GM12878 (cell line): ENCODE measurements around the gene PARP16. TPM values are rescaled to one million over a fixed set of nuclear protein-coding genes. Genes with fewer than 3 reads are reported as not detected.

ENCODE experiments used
- ATAC-seq: fragments of 200-7000 bp; cut with Tn5 transposase; 3 replicates; pipeline ENCODE4 v1.9.1; 2020; ENCODE audit warnings: mild to moderate bottlenecking, moderate library complexity
- BruUV-seq: library from RNA; stranded (reverse); fragments of 400-500 nt; replicated peaks from 2 replicates; lab custom pipeline; 2021; lab: Mats Ljungman, UMichigan
- CTCF ChIA-PET: fragments of 300-600 bp; sonication (Branson Sonifier 250); formaldehyde crosslinking; extraction: SDS; loops from one replicate; lab custom pipeline; 2021; ENCODE audit warnings: inconsistent platforms; lab: Yijun Ruan, JAX
- POLR2A ChIA-PET: fragments of 350-600 bp; formaldehyde crosslinking; extraction: SDS; loops from one replicate; lab custom pipeline; 2021; ENCODE audit warnings: inconsistent platforms; lab: Charles Lee
- RAD21 ChIA-PET: fragments of 300-600 bp; sonication (Branson Sonifier 250); formaldehyde crosslinking; loops from one replicate; lab custom pipeline; 2023; ENCODE audit warnings: antibody characterized with exemption; ENCODE audit not compliant: unreplicated experiment; lab: Charles Lee
- SMC1A ChIA-PET: fragments of 300-600 bp; sonication (Branson Sonifier 250); formaldehyde crosslinking; loops from one replicate; lab custom pipeline; 2023; ENCODE audit not compliant: unreplicated experiment, uncharacterized antibody; lab: Charles Lee
- DNase-seq: peaks from one replicate; pipeline ENCODE4 v3.0.0-alpha.2; 2011; ENCODE audit warnings: low read depth, low spot score
- FAIRE-seq: peaks from 3 replicates; lab custom pipeline; 2011; peaks lifted over from hg19 to GRCh38; lab: Jason Lieb, UNC
- H2AFZ ChIP-seq: 2 replicates; pipeline ENCODE4 v1.6.0; 2011; ENCODE audit warnings: low read depth, low read length, control low read depth; ENCODE audit not compliant: control insufficient read depth
- H3K27ac ChIP-seq: 2 replicates; pipeline ENCODE4 v1.5.1; 2011; ENCODE audit warnings: control low read depth; ENCODE audit not compliant: control insufficient read depth, insufficient read depth
- H3K27me3 ChIP-seq, 2 experiments: replicated peaks in 1 of 2; 2 replicates each; pipeline versions ENCODE4 v1.6.0 to v1.6.1; 2011; ENCODE audit warnings: low read length in 1 of 2; ENCODE audit not compliant: control insufficient read depth in 2 of 2, insufficient read depth in 2 of 2
- H3K36me3 ChIP-seq, 2 experiments: 2 replicates each; pipeline ENCODE4 v1.5.1; 2011; ENCODE audit warnings: low read length in 1 of 2; ENCODE audit not compliant: control insufficient read depth in 2 of 2, insufficient read depth in 2 of 2
- H3K4me1 ChIP-seq: 2 replicates; pipeline ENCODE4 v1.6.1; 2011; ENCODE audit warnings: mild to moderate bottlenecking, low read length, moderate library complexity, mixed read lengths; ENCODE audit not compliant: control insufficient read depth, insufficient read depth
- H3K4me2 ChIP-seq: 2 replicates; pipeline ENCODE4 v1.6.0; 2011; ENCODE audit warnings: control low read depth; ENCODE audit not compliant: control insufficient read depth, insufficient read depth
- H3K4me3 ChIP-seq: fragments of 200-600 bp; sonication (generic); 2 replicates; pipeline ENCODE4 v1.5.1; 2016
- H3K79me2 ChIP-seq: 2 replicates; pipeline ENCODE4 v1.6.0; 2011; ENCODE audit warnings: low read length; ENCODE audit not compliant: control insufficient read depth, insufficient read depth
- H3K9ac ChIP-seq: 2 replicates; pipeline ENCODE4 v1.8.0; 2011; ENCODE audit warnings: low read length, control low read depth, mixed read lengths; ENCODE audit not compliant: control insufficient read depth, insufficient read depth
- H3K9me3 ChIP-seq: replicated peaks from 3 replicates; pipeline ENCODE4 v1.5.1; 2011; ENCODE audit warnings: mild to moderate bottlenecking, low read length; ENCODE audit not compliant: control insufficient read depth, insufficient read depth
- H4K20me1 ChIP-seq: 2 replicates; pipeline ENCODE4 v1.6.0; 2011; ENCODE audit not compliant: control insufficient read depth, insufficient read depth
- BACH1 ChIP-seq: fragments of 450-650 bp; IDR thresholded peaks from 2 replicates; pipeline ENCODE4 v1.6.1; 2017; ENCODE audit warnings: mild to moderate bottlenecking, borderline replicate concordance
- CREM ChIP-seq: IDR thresholded peaks from 2 replicates; pipeline ENCODE4 v1.6.1; 2014; ENCODE audit warnings: antibody characterized with exemption, low read depth
- NBN ChIP-seq: fragments of 450-650 bp; IDR thresholded peaks from 2 replicates; pipeline ENCODE4 v1.6.1; 2016
- NR2C1 ChIP-seq: fragments of 450-650 bp; IDR thresholded peaks from 2 replicates; pipeline ENCODE4 v1.6.1; 2017; ENCODE audit warnings: antibody characterized with exemption, mild to moderate bottlenecking, moderate library complexity
- RAD21 ChIP-seq: IDR thresholded peaks from 2 replicates; pipeline ENCODE4 v1.6.1; 2011; ENCODE audit warnings: mild to moderate bottlenecking, low read depth, low read length, moderate library complexity; ENCODE audit not compliant: insufficient read depth
- RBBP5 ChIP-seq: fragments of 200-600 bp; sonication (generic); conservative IDR thresholded peaks from 2 replicates; pipeline ENCODE4 v1.6.1; 2016
- SMARCA5 ChIP-seq: fragments of 450-650 bp; IDR thresholded peaks from 2 replicates; pipeline ENCODE4 v1.6.1; 2017; ENCODE audit warnings: mild to moderate bottlenecking
- SREBF1 ChIP-seq: IDR thresholded peaks from 2 replicates; pipeline ENCODE4 v1.6.1; 2012; ENCODE audit warnings: mild to moderate bottlenecking, low read length
- STAT1 ChIP-seq: fragments of 450-650 bp; conservative IDR thresholded peaks from 2 replicates; pipeline ENCODE4 v1.6.1; 2014; ENCODE audit warnings: antibody characterized with exemption, mild to moderate bottlenecking
- TBL1XR1 ChIP-seq: IDR thresholded peaks from 2 replicates; pipeline ENCODE4 v1.6.1; 2012; ENCODE audit warnings: low read depth, low read length, improper control_type of control experiment
- WRNIP1 ChIP-seq: IDR thresholded peaks from 2 replicates; pipeline ENCODE4 v1.6.1; 2011; ENCODE audit warnings: low read depth, low read length, improper control_type of control experiment, borderline replicate concordance
- YBX1 ChIP-seq: fragments of 450-650 bp; IDR thresholded peaks from 2 replicates; pipeline ENCODE4 v1.6.1; 2016; ENCODE audit warnings: antibody characterized with exemption
- WGBS: methylation state at CpG from one replicate; pipeline ENCODE4 v1.1.6; 2016; ENCODE audit warnings: low lambda C conversion rate; ENCODE audit not compliant: insufficient replicate concordance, insufficient coverage; ENCODE audit errors: missing lambda C conversion rate; 5-methylcytosine and 5-hydroxymethylcytosine counted together
- in situ Hi-C: fragments of 300-500 bp; cut with MboI; formaldehyde crosslinking; loops from 9 replicates; pipeline ENCODE4 v1.14.3; 2018; ENCODE audit warnings: mixed read lengths
- intact Hi-C: fragments of 100-400 bp; cut with micrococcal nuclease; formaldehyde crosslinking; loops from one replicate; pipeline ENCODE4 v1.14.2; 2022; ENCODE audit not compliant: unreplicated experiment
- polyA plus RNA-seq, 11 experiments: library from polyadenylated mRNA; depleted of rRNA in 4 of 11; unstranded in 6 of 11; stranded (reverse) in 5 of 11; fragments of >200 nt; fragmentation: Nextera tagmentation in 4 of 11; fragmentation: Illumina TruSeq in 1 of 11; extraction: Ambion mirVana in 4 of 11; extraction: Trizol in 1 of 11; gene quantifications; 1 replicate in 1 of 11; 2 replicates in 10 of 11; pipeline versions ENCODE4 v1.2.1 to v1.2.3, GENCODE V29; 2011 to 2016; ENCODE audit warnings: inconsistent platforms in 2 of 11, missing spikeins in 2 of 11, low read depth in 1 of 11
- total RNA-seq, 4 experiments: library from RNA; depleted of rRNA in 3 of 4; stranded (reverse); fragments of >200 nt in 3 of 4; fragmentation: Illumina TruSeq in 1 of 4; extraction: Trizol in 1 of 4; gene quantifications; 2 replicates each; pipeline versions ENCODE4 v1.2.1 to v1.2.3, GENCODE V29; 2013 to 2021
- TF ChIP-seq, protein P1 (sequence below): fragments of 450-650 bp; IDR thresholded peaks from 2 replicates; pipeline ENCODE4 v1.6.1; 2017; ENCODE audit warnings: mild to moderate bottlenecking, moderate library complexity
- TF ChIP-seq, protein P2 (sequence below): IDR thresholded peaks from 2 replicates; pipeline ENCODE4 v1.6.1; 2012; ENCODE audit warnings: low read depth, low read length, improper control_type of control experiment
- TF ChIP-seq, protein P3 (sequence below): fragments of 450-650 bp; formaldehyde crosslinking; IDR thresholded peaks from 2 replicates; pipeline ENCODE4 v1.4.0; 2022; ENCODE audit warnings: mild to moderate bottlenecking, moderate library complexity

PARP16 gene
- total and polyA plus RNA-seq, 10 of the 15 experiments (the other 5 are each of a cell fraction or from before 2014, with no cell fraction given): 4.9 to 15.7 (median 9.9) TPM

DNA sequence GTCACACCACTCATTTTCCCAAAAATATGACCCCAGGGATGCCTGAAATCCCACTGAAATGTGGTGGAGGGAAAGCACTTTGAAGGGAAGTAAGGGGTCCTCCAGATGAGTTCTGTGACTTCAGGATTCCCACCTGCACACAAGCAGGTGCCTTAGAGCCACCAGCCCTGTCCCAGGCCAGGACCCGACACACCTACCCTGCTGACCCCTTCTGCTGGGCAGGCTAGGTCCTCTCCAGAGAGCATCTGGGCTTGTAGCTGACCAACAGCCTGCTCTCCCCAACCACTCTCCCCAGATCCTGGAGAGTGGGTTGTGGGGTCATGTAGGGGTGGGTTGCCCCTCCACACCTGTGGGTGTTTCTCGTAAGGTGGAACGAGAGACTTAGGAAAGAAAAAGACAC lies 60.5 kb downstream of the PARP16 start:
- ChIA-PET CTCF (no interaction called here), POLR2A (no interaction called here), RAD21 (no interaction called here), SMC1A (no interaction called here)
- no TSS peak for BruUV-seq
- in situ Hi-C loops (no loop called here), intact Hi-C loops (no loop called here)
- DNase-seq (no peak), ATAC-seq (no peak), FAIRE-seq (no peak)
- no peaks in the 10 kb centered on the region for H3K9me3 ChIP-seq
- 33% methylated on average over 3 of the region's 3 CpGs for WGBS
- H2AFZ ChIP-seq: no peak overlapping the region
- H3K27ac ChIP-seq: no peak overlapping the region
- H3K4me3 ChIP-seq: no peak overlapping the region
- no peaks in the 10 kb centered on the region for H3K79me2 ChIP-seq
- H3K27me3 ChIP-seq: no peaks in the 10 kb centered on the region
- H3K4me1 ChIP-seq: no peaks in the 10 kb centered on the region
- H3K36me3 ChIP-seq: no peaks in the 10 kb centered on the region
- H3K4me2 ChIP-seq: no peak overlapping the region
- no peak overlapping the region for H3K9ac ChIP-seq
- no peaks in the 10 kb centered on the region for H4K20me1 ChIP-seq
- no peak for TF ChIP-seq NBN
- TF ChIP-seq NR2C1: no peak
- no peak for TF ChIP-seq BACH1
- no peak for TF ChIP-seq CREM
- TF ChIP-seq, protein P1, sequence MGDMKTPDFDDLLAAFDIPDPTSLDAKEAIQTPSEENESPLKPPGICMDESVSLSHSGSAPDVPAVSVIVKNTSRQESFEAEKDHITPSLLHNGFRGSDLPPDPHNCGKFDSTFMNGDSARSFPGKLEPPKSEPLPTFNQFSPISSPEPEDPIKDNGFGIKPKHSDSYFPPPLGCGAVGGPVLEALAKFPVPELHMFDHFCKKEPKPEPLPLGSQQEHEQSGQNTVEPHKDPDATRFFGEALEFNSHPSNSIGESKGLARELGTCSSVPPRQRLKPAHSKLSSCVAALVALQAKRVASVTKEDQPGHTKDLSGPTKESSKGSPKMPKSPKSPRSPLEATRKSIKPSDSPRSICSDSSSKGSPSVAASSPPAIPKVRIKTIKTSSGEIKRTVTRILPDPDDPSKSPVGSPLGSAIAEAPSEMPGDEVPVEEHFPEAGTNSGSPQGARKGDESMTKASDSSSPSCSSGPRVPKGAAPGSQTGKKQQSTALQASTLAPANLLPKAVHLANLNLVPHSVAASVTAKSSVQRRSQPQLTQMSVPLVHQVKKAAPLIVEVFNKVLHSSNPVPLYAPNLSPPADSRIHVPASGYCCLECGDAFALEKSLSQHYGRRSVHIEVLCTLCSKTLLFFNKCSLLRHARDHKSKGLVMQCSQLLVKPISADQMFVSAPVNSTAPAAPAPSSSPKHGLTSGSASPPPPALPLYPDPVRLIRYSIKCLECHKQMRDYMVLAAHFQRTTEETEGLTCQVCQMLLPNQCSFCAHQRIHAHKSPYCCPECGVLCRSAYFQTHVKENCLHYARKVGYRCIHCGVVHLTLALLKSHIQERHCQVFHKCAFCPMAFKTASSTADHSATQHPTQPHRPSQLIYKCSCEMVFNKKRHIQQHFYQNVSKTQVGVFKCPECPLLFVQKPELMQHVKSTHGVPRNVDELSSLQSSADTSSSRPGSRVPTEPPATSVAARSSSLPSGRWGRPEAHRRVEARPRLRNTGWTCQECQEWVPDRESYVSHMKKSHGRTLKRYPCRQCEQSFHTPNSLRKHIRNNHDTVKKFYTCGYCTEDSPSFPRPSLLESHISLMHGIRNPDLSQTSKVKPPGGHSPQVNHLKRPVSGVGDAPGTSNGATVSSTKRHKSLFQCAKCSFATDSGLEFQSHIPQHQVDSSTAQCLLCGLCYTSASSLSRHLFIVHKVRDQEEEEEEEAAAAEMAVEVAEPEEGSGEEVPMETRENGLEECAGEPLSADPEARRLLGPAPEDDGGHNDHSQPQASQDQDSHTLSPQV: no peak
- TF ChIP-seq SMARCA5: no peak
- TF ChIP-seq RBBP5: no peak
- TF ChIP-seq, protein P2, sequence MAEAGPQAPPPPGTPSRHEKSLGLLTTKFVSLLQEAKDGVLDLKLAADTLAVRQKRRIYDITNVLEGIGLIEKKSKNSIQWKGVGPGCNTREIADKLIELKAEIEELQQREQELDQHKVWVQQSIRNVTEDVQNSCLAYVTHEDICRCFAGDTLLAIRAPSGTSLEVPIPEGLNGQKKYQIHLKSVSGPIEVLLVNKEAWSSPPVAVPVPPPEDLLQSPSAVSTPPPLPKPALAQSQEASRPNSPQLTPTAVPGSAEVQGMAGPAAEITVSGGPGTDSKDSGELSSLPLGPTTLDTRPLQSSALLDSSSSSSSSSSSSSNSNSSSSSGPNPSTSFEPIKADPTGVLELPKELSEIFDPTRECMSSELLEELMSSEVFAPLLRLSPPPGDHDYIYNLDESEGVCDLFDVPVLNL: no peak
- no peak for TF ChIP-seq SREBF1
- TF ChIP-seq WRNIP1: no peak
- TF ChIP-seq YBX1: no peak
- TF ChIP-seq, protein P3, sequence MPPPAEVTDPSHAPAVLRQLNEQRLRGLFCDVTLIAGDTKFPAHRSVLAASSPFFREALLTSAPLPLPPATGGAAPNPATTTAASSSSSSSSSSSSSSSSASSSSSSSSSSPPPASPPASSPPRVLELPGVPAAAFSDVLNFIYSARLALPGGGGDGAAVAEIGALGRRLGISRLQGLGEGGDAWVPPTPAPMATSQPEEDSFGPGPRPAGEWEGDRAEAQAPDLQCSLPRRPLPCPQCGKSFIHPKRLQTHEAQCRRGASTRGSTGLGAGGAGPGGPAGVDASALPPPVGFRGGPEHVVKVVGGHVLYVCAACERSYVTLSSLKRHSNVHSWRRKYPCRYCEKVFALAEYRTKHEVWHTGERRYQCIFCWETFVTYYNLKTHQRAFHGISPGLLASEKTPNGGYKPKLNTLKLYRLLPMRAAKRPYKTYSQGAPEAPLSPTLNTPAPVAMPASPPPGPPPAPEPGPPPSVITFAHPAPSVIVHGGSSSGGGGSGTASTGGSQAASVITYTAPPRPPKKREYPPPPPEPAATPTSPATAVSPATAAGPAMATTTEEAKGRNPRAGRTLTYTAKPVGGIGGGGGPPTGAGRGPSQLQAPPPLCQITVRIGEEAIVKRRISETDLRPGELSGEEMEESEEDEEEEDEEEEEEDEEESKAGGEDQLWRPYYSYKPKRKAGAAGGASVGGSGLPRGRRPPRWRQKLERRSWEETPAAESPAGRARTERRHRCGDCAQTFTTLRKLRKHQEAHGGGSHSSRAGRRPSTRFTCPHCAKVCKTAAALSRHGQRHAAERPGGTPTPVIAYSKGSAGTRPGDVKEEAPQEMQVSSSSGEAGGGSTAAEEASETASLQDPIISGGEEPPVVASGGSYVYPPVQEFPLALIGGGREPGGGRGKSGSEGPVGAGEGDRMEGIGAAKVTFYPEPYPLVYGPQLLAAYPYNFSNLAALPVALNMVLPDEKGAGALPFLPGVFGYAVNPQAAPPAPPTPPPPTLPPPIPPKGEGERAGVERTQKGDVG: no peak
- TF ChIP-seq STAT1: no peak
- no peak for TF ChIP-seq TBL1XR1
- no peak for TF ChIP-seq RAD21
